HG03045 (cell line): ENCODE measurements around the gene CLUH.
"Not testable (repeated sequence)": the region's sequence is repeated elsewhere in the genome, so short reads cannot be mapped to it uniquely, and the experiment has no call there.

Source experiments
- ATAC-seq: cut with Tn5 transposase; IDR thresholded peaks from one replicate; pipeline ENCODE4 v1.9.1; 2021; ENCODE audit warnings: mild to moderate bottlenecking, moderate library complexity; ENCODE audit not compliant: unreplicated experiment

Gene CLUH

GRCh38 chr17:2689411-2690164 lies 22.0 kb downstream of the CLUH start:
- no peak for ATAC-seq

- no peak for ATAC-seq
These were observed 22.9 kb downstream of the CLUH start for GRCh38 chr17:2688351-2689342.

GRCh38 chr17:2687074-2687418 lies 24.5 kb downstream of the CLUH start:
- ATAC-seq, result no peak

GRCh38 chr17:2685696-2686095 lies 25.9 kb downstream of the CLUH start:
- no peak for ATAC-seq

- ATAC-seq, result no peak
These were observed 27.0 kb downstream of the CLUH start for GRCh38 chr17:2684549-2684948.

GRCh38 chr17:2683912-2684311 lies 27.7 kb downstream of the CLUH start:
- ATAC-seq, result no peak

- ATAC-seq, result no peak
These were observed 29.2 kb downstream of the CLUH start for GRCh38 chr17:2682176-2682938.

- ATAC-seq, result no peak
These were observed 29.9 kb downstream of the CLUH start for GRCh38 chr17:2681650-2682049.

GRCh38 chr17:2680961-2681360 lies 30.6 kb downstream of the CLUH start:
- no peak for ATAC-seq

- ATAC-seq, result not testable (repeated sequence)
These were observed 32.3 kb downstream of the CLUH start for GRCh38 chr17:2679247-2679646.

GRCh38 chr17:2672026-2672425 lies 39.5 kb downstream of the CLUH start:
- no peak for ATAC-seq

GRCh38 chr17:2660410-2660809 lies 51.2 kb downstream of the CLUH start:
- not testable (repeated sequence) for ATAC-seq

GRCh38 chr17:2659337-2659736 lies 52.2 kb downstream of the CLUH start:
- ATAC-seq, result not testable (repeated sequence)

GRCh38 chr17:2656283-2656682 lies 55.3 kb downstream of the CLUH start:
- ATAC-seq, result no peak

- no peak for ATAC-seq
These were observed 56.0 kb downstream of the CLUH start for GRCh38 chr17:2655546-2655945.

GRCh38 chr17:2652911-2653310 lies 58.7 kb downstream of the CLUH start:
- ATAC-seq, result not testable (repeated sequence)

GRCh38 chr17:2649191-2649590 lies 62.4 kb downstream of the CLUH start:
- ATAC-seq, result no peak

- ATAC-seq, result no peak
These were observed 63.6 kb downstream of the CLUH start for GRCh38 chr17:2647957-2648356.

- ATAC-seq, result no peak
These were observed 66.6 kb downstream of the CLUH start for GRCh38 chr17:2644971-2645370.
